Prostate gland (tissue), 2 donors: ENCODE results near the gene MDK. TPM values are rescaled to one million over a fixed set of nuclear protein-coding genes. Genes with fewer than 3 reads are reported as not detected.

Experiments
- DNase-seq: peaks from one replicate; pipeline ENCODE4 v3.0.0-alpha.2; 2019; ENCODE audit warnings: low spot score
- H3K27ac ChIP-seq, 2 donors: fragments of 200-600 bp; sonication (generic); 2 replicates each; pipeline ENCODE4 v1.5.1; 2017 to 2019
- H3K27me3 ChIP-seq: fragments of 200-600 bp; sonication (generic); replicated peaks from 2 replicates; pipeline ENCODE4 v1.5.1; 2019; ENCODE audit not compliant: insufficient read depth
- H3K36me3 ChIP-seq, 2 donors: fragments of 200-600 bp; sonication (generic); 1 replicate in 1 of 2; 2 replicates in 1 of 2; pipeline versions ENCODE4 v1.5.1 to v1.8.1; 2017 to 2019
- H3K4me1 ChIP-seq: fragments of 200-600 bp; sonication (generic); replicated peaks from 2 replicates; pipeline ENCODE4 v1.5.1; 2019
- H3K4me3 ChIP-seq, 2 donors: fragments of 200-600 bp; sonication (generic); 2 replicates each; pipeline ENCODE4 v1.5.1; 2017 to 2019
- H3K9me3 ChIP-seq: fragments of 200-600 bp; sonication (generic); 2 replicates; pipeline ENCODE4 v1.5.1; 2017
- POLR2A ChIP-seq: fragments of 450-650 bp; IDR thresholded peaks from one replicate; pipeline ENCODE4 v1.6.1; 2016; ENCODE audit warnings: antibody characterized with exemption, mild to moderate bottlenecking
- POLR2AphosphoS5 ChIP-seq: sonication (generic); formaldehyde crosslinking; IDR thresholded peaks from one replicate; pipeline ENCODE4 v1.6.1; 2017; ENCODE audit warnings: antibody characterized with exemption
- whole genome bisulfite sequencing: methylation state at CpG from one replicate; pipeline ENCODE4 v1.1.5; 2018; 5-methylcytosine and 5-hydroxymethylcytosine counted together
- intact Hi-C: fragments of 100-400 bp; cut with DNase I; formaldehyde crosslinking; loops from one replicate; pipeline ENCODE4 v1.14.2; 2022
- total RNA-seq, 2 donors: library from RNA; depleted of rRNA; stranded (reverse); fragments of >200 nt; gene quantifications; one replicate each; pipeline ENCODE4 v1.1.0, GENCODE V29; 2016
- TF ChIP-seq, protein P1 (sequence below), 4 experiments: fragments of 200-600 bp in 2 of 4; fragments of 450-650 bp in 2 of 4; sonication (generic) in 2 of 4; IDR thresholded peaks; 1 replicate in 3 of 4; 2 replicates in 1 of 4; pipeline ENCODE4 v1.5.1; 2016 to 2019; ENCODE audit warnings: antibody characterized with exemption in 4 of 4, mild to moderate bottlenecking in 2 of 4, moderate library complexity in 2 of 4

Gene MDK
- total RNA-seq, 2 donors from 2014 or later = 71.6 to 164 TPM

- DNase-seq = no peak
- no peaks in the 10 kb centered on the region for H3K36me3 ChIP-seq
- no peak overlapping the region for H3K4me3 ChIP-seq
- H3K4me1 ChIP-seq = peaks cover 6% of the 10 kb centered on the region
- intact Hi-C loops = loop anchor here (10.0 kb wide), 1 partner anchor 209 kb away; the partner anchor contains the start of gene PHF21A
- H3K27me3 ChIP-seq = no peaks in the 10 kb centered on the region
- no peak for TF ChIP-seq POLR2A
- TF ChIP-seq, protein P1, sequence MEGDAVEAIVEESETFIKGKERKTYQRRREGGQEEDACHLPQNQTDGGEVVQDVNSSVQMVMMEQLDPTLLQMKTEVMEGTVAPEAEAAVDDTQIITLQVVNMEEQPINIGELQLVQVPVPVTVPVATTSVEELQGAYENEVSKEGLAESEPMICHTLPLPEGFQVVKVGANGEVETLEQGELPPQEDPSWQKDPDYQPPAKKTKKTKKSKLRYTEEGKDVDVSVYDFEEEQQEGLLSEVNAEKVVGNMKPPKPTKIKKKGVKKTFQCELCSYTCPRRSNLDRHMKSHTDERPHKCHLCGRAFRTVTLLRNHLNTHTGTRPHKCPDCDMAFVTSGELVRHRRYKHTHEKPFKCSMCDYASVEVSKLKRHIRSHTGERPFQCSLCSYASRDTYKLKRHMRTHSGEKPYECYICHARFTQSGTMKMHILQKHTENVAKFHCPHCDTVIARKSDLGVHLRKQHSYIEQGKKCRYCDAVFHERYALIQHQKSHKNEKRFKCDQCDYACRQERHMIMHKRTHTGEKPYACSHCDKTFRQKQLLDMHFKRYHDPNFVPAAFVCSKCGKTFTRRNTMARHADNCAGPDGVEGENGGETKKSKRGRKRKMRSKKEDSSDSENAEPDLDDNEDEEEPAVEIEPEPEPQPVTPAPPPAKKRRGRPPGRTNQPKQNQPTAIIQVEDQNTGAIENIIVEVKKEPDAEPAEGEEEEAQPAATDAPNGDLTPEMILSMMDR (IDR thresholded peaks at IDR 0.05) = no peak
- no peak for TF ChIP-seq POLR2AphosphoS5
- WGBS = 93% methylated on average over 3 of the region's 3 CpGs
- no peaks in the 10 kb centered on the region for H3K9me3 ChIP-seq
- no peak overlapping the region for H3K27ac ChIP-seq
These were observed 47.3 kb upstream of the MDK start for GRCh38 chr11:46334211-46334610.

- Histone ChIP-seq H3K27ac (no peak overlapping the region), H3K36me3 (no peaks in the 10 kb centered on the region), H3K9me3 (no peaks in the 10 kb centered on the region), H3K4me3 (no peak overlapping the region), H3K27me3 (no peaks in the 10 kb centered on the region), H3K4me1 (peaks cover 11% of the 10 kb centered on the region)
- WGBS = 94% methylated on average over 6 of the region's 6 CpGs
- TF ChIP-seq POLR2AphosphoS5 (no peak), POLR2A (no peak)
- TF ChIP-seq, protein P1 (IDR thresholded peaks at IDR 0.05) = no peak
- intact Hi-C loops = loop anchor here (10.0 kb wide), 1 partner anchor 210 kb away; the partner anchor contains the start of gene PHF21A
- DNase-seq = no peak
These were observed 46.2 kb upstream of the MDK start for GRCh38 chr11:46335271-46335670.

- WGBS = 84% methylated on average over 11 of the region's 11 CpGs
- Histone ChIP-seq H3K4me1 (peaks cover 11% of the 10 kb centered on the region), H3K36me3 (no peaks in the 10 kb centered on the region), H3K27ac (no peak overlapping the region), H3K27me3 (no peaks in the 10 kb centered on the region), H3K9me3 (no peaks in the 10 kb centered on the region), H3K4me3 (no peak overlapping the region)
- no peak for TF ChIP-seq POLR2AphosphoS5
- TF ChIP-seq POLR2A = no peak
- TF ChIP-seq, protein P1 (IDR thresholded peaks at IDR 0.05) = no peak
- no peak for DNase-seq
- intact Hi-C loops = loop anchor here (10.0 kb wide), 1 partner anchor 211 kb away; the partner anchor contains the start of gene PHF21A
These were observed 45.4 kb upstream of the MDK start for GRCh38 chr11:46335890-46336562.

DNA sequence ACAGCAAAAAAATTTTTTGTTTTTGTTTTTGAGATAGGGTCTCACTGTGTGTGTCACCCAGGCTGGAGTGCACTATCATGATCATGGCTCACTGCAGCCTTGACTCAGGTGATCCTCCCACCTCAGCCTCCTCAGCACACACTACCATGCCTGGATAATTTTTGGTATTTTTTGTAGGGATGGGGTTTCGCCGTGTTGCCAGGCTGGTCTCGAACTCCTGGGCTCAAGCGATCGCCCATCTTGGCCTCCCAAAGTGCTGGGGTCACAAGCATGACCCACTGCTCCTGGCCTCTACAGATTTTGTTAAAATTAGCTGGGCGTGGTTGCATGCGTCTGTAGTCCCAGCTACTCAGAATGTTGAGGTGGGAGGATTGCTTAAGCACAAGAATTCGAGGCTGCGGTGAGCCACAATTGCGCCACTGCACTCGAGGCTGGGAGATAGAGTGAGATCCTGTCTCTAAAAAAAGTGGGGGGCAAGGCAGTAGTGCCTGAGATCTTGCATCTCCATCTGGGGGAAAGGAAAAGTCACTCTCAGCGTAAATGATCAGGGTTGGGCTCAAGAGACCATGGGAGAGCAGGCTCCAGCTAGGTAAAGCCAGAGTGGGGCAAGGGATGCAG is 44.8 kb upstream of the MDK start:
- Histone ChIP-seq H3K4me3 (no peak overlapping the region), H3K36me3 (no peaks in the 10 kb centered on the region), H3K9me3 (no peaks in the 10 kb centered on the region), H3K27ac (no peak overlapping the region), H3K4me1 (peaks cover 11% of the 10 kb centered on the region), H3K27me3 (no peaks in the 10 kb centered on the region)
- intact Hi-C loops = loop anchor here (10.0 kb wide), 1 partner anchor 212 kb away; the partner anchor contains the start of gene PHF21A
- WGBS = 91% methylated on average over 12 of the region's 12 CpGs
- DNase-seq = no peak
- TF ChIP-seq, protein P1 (IDR thresholded peaks at IDR 0.05) = no peak
- TF ChIP-seq POLR2AphosphoS5 = no peak
- TF ChIP-seq POLR2A = no peak
